Measurements from ENCODE around the gene DMC1. TPM values are rescaled to one million over a fixed set of nuclear protein-coding genes. Genes with fewer than 3 reads are reported as not detected.

Gene DMC1
- total and polyA plus RNA-seq, 2 of the 13 experiments (the other 11 are each of a cell fraction or from before 2014, with no cell fraction given) = 0.82 TPM; not detected in 1

DNA sequence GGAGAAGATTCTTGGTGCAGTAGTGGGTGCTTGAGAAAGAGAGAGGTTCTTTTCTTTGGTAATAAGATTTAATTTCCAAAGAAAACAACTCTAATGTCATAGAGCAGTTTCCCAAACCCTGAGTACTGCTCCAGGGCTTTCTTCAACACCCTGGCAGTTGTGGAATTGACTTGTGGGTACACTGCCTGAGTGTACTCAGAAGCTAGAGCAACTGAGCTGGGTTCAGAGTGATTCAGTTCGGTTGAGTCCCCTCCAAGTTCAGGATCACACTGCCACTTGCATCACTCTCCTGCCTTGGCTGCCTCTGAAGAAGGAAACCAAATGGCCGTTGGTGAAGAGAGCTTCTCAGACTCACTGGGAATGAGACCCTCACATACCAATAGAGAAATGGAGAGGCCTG, 5.3 kb downstream of the DMC1 start:
- in situ Hi-C loops (cut with HindIII; ENCODE audit: extremely low pct_ligation_motif_present, low pct_unique_long_range_greater_than_20kb) = no loop called here
- POLR2A ChIA-PET = no interaction called here
- BruUV-seq (replicated peaks) = no TSS peak

DNA sequence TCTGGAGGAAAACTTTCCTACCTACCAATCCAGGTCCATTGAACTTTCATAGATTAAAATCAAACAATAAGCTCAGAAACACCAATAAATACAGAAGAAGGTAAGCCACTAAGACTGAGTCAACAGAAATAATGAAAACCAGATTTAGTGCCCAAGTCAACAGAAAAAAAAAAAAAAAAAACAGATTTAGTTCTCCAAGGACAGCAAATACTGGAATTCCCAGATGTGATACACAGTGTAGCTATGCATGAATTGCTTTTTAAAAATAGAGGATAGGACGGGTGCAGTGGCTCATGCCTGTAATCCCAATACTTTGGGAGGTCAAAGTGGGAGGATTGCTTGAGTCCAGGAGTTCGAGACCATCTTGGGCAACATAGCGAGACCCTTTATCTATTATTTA, 15.7 kb downstream of the DMC1 start:
- peaks cover 5% of the 10 kb centered on the region; the same call in 1 of the 2 replicates for H3K4me1 ChIP-seq (ENCODE audit: insufficient read depth, low read length)
- ChIA-PET CTCF (ENCODE audit: low intra/inter-chr PET ratio, low total read pairs) (no interaction called here), POLR2A (no interaction called here)
- no peaks in the 10 kb centered on the region for H3K79me2 ChIP-seq (ENCODE audit: insufficient read depth, low read length)
- FAIRE-seq (no peak), DNase-seq (ENCODE audit: low spot score) (no peak), ATAC-seq (no peak)
- WGBS (ENCODE audit: low lambda C conversion rate) = 61% methylated on average over 3 of the region's 3 CpGs
- H3K4me3 ChIP-seq (replicated peaks in 1 of 3; ENCODE audit: insufficient read depth in 1 of 3, low read depth in 2 of 3, low read length in 3 of 3) = no peak overlapping the region
- H3K27me3 ChIP-seq (ENCODE audit: control insufficient read depth in 1 of 2, insufficient read depth in 2 of 2, low read length in 2 of 2) = no peaks in the 10 kb centered on the region
- TF ChIP-seq HOXA9 (CRISPR knock-in tag; IDR thresholded peaks at IDR 0.05; ENCODE audit: borderline replicate concordance) = no peak
- no peak for TF ChIP-seq ZNF3 (CRISPR knock-in tag; IDR thresholded peaks at IDR 0.05)
- TF ChIP-seq JDP2 (CRISPR knock-in tag; IDR thresholded peaks at IDR 0.05; ENCODE audit: borderline replicate concordance) = no peak
- no peak for TF ChIP-seq ZNF253 (CRISPR knock-in tag; IDR thresholded peaks at IDR 0.05; ENCODE audit: borderline replicate concordance)
- TF ChIP-seq SMAD1 (CRISPR knock-in tag; IDR thresholded peaks at IDR 0.05; ENCODE audit: borderline replicate concordance, low read depth) = no peak
- BruUV-seq (replicated peaks) = no TSS peak
- H3K9me3 ChIP-seq (ENCODE audit: low read length) = no peaks in the 10 kb centered on the region
- no peak overlapping the region for H3K27ac ChIP-seq (ENCODE audit: extremely low read length, insufficient read depth, low read length)
- in situ Hi-C loops (cut with HindIII; ENCODE audit: extremely low pct_ligation_motif_present, low pct_unique_long_range_greater_than_20kb) (no loop called here), intact Hi-C loops (cut with micrococcal nuclease; ENCODE audit: unreplicated experiment) (no loop called here)
- H3K9ac ChIP-seq (ENCODE audit: insufficient read depth, low read depth, low read length) = no peak overlapping the region
- H3K36me3 ChIP-seq (replicated peaks in 1 of 2; ENCODE audit: control insufficient read depth in 1 of 2, insufficient read depth in 2 of 2, low read length in 2 of 2) = no peaks in the 10 kb centered on the region
- no peak overlapping the region for H3K4me2 ChIP-seq (ENCODE audit: low read depth, low read length)
- H2AFZ ChIP-seq (ENCODE audit: low read length) = no peak overlapping the region
- no peaks in the 10 kb centered on the region for H4K20me1 ChIP-seq (ENCODE audit: insufficient read depth, low read length)

More for the DNA sequence above, 5.3 kb downstream of the DMC1 start:
- intact Hi-C loops (cut with micrococcal nuclease; ENCODE audit: unreplicated experiment) = no loop called here
- 0% methylated on average over 1 of the region's 2 CpGs for WGBS (ENCODE audit: low lambda C conversion rate)
- Histone ChIP-seq H3K9me3 (ENCODE audit: low read length) (no peaks in the 10 kb centered on the region), H3K9ac (ENCODE audit: insufficient read depth, low read depth, low read length) (no peak overlapping the region), H2AFZ (ENCODE audit: low read length) (no peak overlapping the region), H3K4me2 (ENCODE audit: low read depth, low read length) (no peak overlapping the region), H3K27ac (ENCODE audit: extremely low read length, insufficient read depth, low read length) (no peak overlapping the region), H3K27me3 (ENCODE audit: control insufficient read depth in 1 of 2, insufficient read depth in 2 of 2, low read length in 2 of 2) (no peaks in the 10 kb centered on the region), H3K79me2 (ENCODE audit: insufficient read depth, low read length) (no peaks in the 10 kb centered on the region), H3K36me3 (replicated peaks in 1 of 2; ENCODE audit: control insufficient read depth in 1 of 2, insufficient read depth in 2 of 2, low read length in 2 of 2) (no peaks in the 10 kb centered on the region), H3K4me1 (ENCODE audit: insufficient read depth, low read length) (no peaks in the 10 kb centered on the region), H4K20me1 (ENCODE audit: insufficient read depth, low read length) (no peaks in the 10 kb centered on the region), H3K4me3 (replicated peaks in 1 of 3; ENCODE audit: insufficient read depth in 1 of 3, low read depth in 2 of 3, low read length in 3 of 3) (no peak overlapping the region)
- ATAC-seq (no peak), DNase-seq (ENCODE audit: low spot score) (no peak), FAIRE-seq (no peak)
- TF ChIP-seq TBP (CRISPR knock-in tag; IDR thresholded peaks at IDR 0.05) (no peak), NFE2L1 (CRISPR knock-in tag; IDR thresholded peaks at IDR 0.05; ENCODE audit: borderline replicate concordance) (no peak), SALL1 (CRISPR knock-in tag; IDR thresholded peaks at IDR 0.05) (no peak), MAFF (IDR thresholded peaks at IDR 0.05; ENCODE audit: low read depth, low read length) (no peak), HOXA7 (CRISPR knock-in tag; IDR thresholded peaks at IDR 0.05) (no peak), ZNF547 (CRISPR knock-in tag; IDR thresholded peaks at IDR 0.05) (no peak), KDM4B (CRISPR knock-in tag; IDR thresholded peaks at IDR 0.05) (no peak)
- CTCF ChIA-PET (ENCODE audit: low intra/inter-chr PET ratio, low total read pairs) = no interaction called here
